GM12891 (cell line): Measurements from ENCODE around the gene DDO.
"Not testable (repeated sequence)": the region's sequence is repeated elsewhere in the genome, so short reads cannot be mapped to it uniquely, and the experiment has no call there.

Experiments used
- POLR2A ChIP-seq: IDR thresholded peaks from 2 replicates; pipeline ENCODE4 v1.6.1; 2011; ENCODE audit warnings: low read depth, low read length, control low read depth
- SPI1 ChIP-seq: IDR thresholded peaks from 2 replicates; pipeline ENCODE4 v1.6.1; 2011; ENCODE audit warnings: low read depth, low read length, control low read depth

DNA sequence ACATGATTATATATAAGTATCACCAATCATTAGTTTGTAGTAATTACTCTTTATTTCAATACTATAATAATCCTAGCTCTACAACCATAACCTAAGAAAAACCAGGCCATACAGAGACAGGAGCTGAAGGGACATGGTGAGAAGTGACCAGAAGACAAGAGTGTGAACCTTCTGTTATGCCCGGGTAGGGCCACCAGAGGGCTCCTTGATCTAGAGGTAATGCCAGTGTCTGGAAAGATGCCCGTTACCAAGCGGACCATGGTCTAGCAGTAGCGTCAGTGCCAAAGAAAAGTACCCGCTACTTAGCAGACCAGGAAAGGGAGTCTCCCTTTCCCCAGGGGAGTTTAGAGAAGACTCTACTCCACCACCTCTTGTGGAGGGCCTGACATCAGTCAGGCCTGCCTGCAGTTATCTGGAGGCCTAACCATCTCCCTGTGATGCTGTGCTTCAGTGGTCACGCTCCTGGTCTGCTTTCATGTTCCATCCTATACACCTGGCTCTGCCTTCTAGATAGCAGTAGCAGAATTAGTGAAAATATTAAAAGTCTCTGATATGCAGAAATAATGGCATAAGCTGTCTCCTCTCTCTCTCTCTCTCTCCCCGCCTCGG is 42.3 kb upstream of the DDO start:
- TF ChIP-seq SPI1, POLR2A: not testable (repeated sequence)
